BLaER1 (cell line): ENCODE results near the gene BARX1.

ENCODE experiments used
- H3K27ac ChIP-seq: shearing (Covaris generic); formaldehyde crosslinking; 2 replicates; pipeline ENCODE4 v1.8.1; 2022
- H3K27me3 ChIP-seq: shearing (Covaris generic); formaldehyde crosslinking; 2 replicates; pipeline ENCODE4 v1.8.1; 2022
- H3K36me3 ChIP-seq: shearing (Covaris generic); formaldehyde crosslinking; 2 replicates; pipeline ENCODE4 v1.8.1; 2022
- H3K4me1 ChIP-seq: shearing (Covaris generic); formaldehyde crosslinking; 2 replicates; pipeline ENCODE4 v1.8.1; 2022
- H3K4me2 ChIP-seq: shearing (Covaris generic); formaldehyde crosslinking; 2 replicates; pipeline ENCODE4 v1.8.1; 2022
- H3K4me3 ChIP-seq: shearing (Covaris generic); formaldehyde crosslinking; 2 replicates; pipeline ENCODE4 v1.8.1; 2022
- H3K9ac ChIP-seq: shearing (Covaris generic); formaldehyde crosslinking; 2 replicates; pipeline ENCODE4 v1.8.1; 2022
- H3K9me3 ChIP-seq: shearing (Covaris generic); formaldehyde crosslinking; 2 replicates; pipeline ENCODE4 v1.8.1; 2022
- H4K20me1 ChIP-seq: shearing (Covaris generic); formaldehyde crosslinking; 2 replicates; pipeline ENCODE4 v1.8.1; 2022
- Cebpa-rat ChIP-seq: shearing (Covaris generic); IDR thresholded peaks from 2 replicates; pipeline ENCODE4 v1.8.1; 2022

The BARX1 gene

DNA sequence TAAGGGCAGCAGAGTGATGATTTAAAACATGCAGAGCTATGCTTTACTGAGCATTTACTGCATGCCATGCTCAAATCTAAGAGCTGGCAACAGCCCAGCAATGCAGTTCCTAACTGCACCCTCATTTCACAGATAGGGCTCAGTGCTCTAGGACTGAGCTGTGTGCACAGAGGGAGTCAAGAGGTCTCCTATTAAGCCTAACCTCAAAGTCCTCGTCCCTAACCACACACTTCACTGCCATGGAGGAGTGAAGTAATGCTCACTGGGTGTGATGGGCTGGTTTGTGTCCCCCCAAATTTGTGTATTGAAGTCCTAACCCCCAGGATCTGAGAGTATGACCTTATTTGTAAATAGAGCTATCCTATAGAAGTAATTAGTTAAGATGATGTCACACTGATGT is 25.9 kb downstream of the BARX1 start:
- no peaks in the 10 kb centered on the region for H4K20me1 ChIP-seq
- no peak overlapping the region for H3K4me3 ChIP-seq
- no peaks in the 10 kb centered on the region for H3K36me3 ChIP-seq
- H3K4me2 ChIP-seq, result no peak overlapping the region
- TF ChIP-seq Cebpa-rat, result no peak
- H3K4me1 ChIP-seq, result no peaks in the 10 kb centered on the region
- no peak overlapping the region for H3K9ac ChIP-seq
- no peaks in the 10 kb centered on the region for H3K9me3 ChIP-seq
- H3K27ac ChIP-seq, result no peak overlapping the region
- no peaks in the 10 kb centered on the region; the same call in 1 of the 2 replicates for H3K27me3 ChIP-seq

DNA sequence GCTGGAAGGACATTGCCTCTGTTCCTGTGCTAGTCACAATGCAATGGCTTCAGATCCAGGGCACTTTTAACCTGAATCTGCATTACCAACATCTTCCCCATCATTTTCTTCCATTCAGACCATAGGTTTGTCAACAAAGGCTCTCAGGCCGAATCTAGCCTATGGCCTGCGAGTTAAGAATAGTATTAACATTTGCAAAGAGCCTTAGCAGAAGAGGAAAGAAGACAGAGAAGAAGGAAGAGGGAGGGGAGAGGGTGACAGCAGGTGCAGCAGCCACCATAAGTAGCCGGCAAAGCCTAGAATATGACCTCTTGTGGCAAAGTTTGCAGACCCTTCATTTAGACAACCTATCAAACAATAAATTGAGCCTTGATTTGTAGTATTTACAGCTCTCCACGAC is 32.6 kb downstream of the BARX1 start:
- no peaks in the 10 kb centered on the region for H4K20me1 ChIP-seq
- H3K27me3 ChIP-seq, result no peaks in the 10 kb centered on the region
- no peak overlapping the region for H3K4me3 ChIP-seq
- H3K4me2 ChIP-seq, result no peak overlapping the region
- no peak for TF ChIP-seq Cebpa-rat
- H3K36me3 ChIP-seq, result no peaks in the 10 kb centered on the region
- H3K9ac ChIP-seq, result no peak overlapping the region
- no peaks in the 10 kb centered on the region for H3K9me3 ChIP-seq
- H3K27ac ChIP-seq, result no peak overlapping the region
- no peaks in the 10 kb centered on the region for H3K4me1 ChIP-seq

DNA sequence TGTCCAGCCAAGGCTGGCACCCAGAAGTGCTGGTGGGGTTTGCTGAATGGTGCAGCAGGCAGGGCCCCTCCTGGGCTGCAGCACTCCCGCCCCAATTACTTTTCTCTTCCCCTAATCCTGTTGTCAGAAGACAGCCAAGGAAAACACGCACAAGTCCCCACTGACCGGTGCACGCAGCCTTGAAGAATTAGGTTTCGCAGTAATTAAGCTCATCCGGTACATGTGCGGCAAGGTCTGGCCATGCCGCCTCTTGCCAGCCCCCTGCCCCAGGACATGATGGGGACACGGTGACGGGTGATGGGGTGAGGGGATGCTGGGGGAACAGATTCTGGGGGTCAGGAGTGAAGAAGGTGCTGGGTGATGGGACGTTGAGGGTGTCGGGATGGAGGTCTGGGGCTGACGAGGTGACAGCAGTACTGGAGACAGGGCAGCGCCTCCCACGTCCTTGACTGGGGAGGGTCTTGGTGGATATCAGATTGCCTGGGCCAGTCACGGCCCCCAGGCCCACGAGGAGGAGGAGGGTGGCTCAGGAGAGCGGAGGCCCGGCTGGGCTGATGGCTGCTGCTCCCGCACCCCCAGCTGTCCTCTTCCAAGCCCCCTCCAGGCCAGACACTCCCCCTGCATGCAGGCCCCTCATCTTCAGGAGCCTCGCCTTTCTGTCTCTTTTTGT is 34.9 kb downstream of the BARX1 start:
- Histone ChIP-seq H3K9me3 (no peaks in the 10 kb centered on the region), H3K4me3 (no peak overlapping the region), H3K4me2 (no peak overlapping the region), H4K20me1 (no peaks in the 10 kb centered on the region), H3K27ac (no peak overlapping the region), H3K9ac (no peak overlapping the region), H3K36me3 (no peaks in the 10 kb centered on the region), H3K27me3 (no peaks in the 10 kb centered on the region), H3K4me1 (peaks cover 6% of the 10 kb centered on the region; the same call in 1 of the 2 replicates)
- no peak for TF ChIP-seq Cebpa-rat

DNA sequence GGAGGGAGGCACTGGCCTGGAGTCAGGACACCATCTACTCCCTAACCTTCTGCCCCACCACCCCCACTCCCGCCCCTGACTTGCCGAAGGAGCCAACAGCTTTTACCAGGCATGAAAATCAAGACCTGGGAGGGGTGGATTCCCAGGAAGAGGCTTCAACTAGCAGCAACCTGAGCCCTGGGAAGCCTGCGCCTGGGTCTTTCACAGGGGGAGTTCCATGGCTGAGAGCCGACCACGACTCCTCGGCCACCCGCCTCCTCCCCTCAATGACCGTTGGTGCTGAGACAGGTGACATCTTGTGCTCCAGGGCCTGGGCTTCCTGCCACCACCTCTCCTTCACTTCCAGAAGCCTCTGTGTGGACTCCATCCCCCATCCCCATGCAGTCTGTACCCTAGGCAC is 37.1 kb downstream of the BARX1 start:
- Histone ChIP-seq H3K9me3 (no peaks in the 10 kb centered on the region), H3K4me2 (no peak overlapping the region), H4K20me1 (no peaks in the 10 kb centered on the region), H3K27ac (no peak overlapping the region), H3K27me3 (no peaks in the 10 kb centered on the region), H3K4me3 (no peak overlapping the region), H3K36me3 (no peaks in the 10 kb centered on the region), H3K9ac (no peak overlapping the region), H3K4me1 (peaks cover 6% of the 10 kb centered on the region; the same call in 1 of the 2 replicates)
- TF ChIP-seq Cebpa-rat, result no peak

DNA sequence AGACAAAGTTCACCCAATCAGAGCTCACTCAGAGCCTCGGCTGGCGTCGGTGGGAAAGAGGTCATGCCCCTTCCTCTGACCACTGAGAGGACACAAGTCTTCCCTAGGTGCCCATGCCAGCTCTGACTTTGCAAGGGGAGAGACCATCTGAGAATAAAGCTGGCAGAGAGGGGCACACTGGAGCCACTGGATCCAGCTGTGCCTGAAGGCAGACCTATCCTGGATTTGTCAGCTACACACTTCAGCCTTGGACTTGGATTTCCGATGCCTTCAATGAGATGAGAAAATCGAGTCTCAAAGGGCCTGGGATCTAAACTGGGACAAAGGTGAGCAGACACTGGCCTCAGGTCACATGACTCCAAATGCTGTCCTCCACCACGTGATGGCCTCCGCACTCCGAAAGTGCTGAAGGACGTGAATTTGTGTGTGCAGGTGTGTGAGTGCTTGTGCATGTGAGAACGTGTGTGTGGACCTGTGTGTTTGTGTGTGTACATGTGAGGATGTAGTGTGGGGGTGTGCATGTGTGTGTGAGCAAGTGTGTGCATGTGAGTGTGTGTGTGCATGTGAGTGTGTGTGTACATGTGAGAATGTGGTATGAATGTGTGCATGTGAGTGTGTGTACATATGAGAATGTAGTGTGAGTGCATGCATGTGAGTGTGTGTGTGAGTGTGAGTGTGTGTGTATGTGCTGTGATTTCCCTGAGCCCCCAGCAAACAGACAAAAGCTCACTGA is 37.9 kb downstream of the BARX1 start:
- Histone ChIP-seq H3K27ac (no peak overlapping the region), H3K9ac (no peak overlapping the region), H3K27me3 (no peaks in the 10 kb centered on the region), H3K9me3 (no peaks in the 10 kb centered on the region), H4K20me1 (no peaks in the 10 kb centered on the region), H3K36me3 (no peaks in the 10 kb centered on the region), H3K4me3 (no peak overlapping the region), H3K4me2 (no peak overlapping the region), H3K4me1 (peaks cover 14% of the 10 kb centered on the region)
- no peak for TF ChIP-seq Cebpa-rat

DNA sequence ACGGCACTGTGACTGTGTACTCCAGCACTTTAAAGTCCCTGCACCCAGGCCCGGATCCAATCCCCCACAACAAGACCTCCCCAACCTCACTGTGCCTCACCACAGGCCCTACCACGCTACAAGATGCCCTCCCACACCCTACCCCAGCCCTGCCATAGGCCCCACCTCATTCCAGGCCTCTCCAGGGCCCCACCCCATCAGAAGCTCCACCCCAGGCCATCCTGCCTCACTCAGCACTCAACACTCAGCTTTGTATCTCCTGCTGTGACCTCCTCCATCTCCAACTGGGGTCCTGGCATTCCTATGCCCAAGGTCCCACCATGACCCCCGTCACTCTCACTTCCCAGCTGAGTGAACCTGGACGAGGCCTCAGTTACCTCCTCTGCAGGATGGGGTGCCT is 38.8 kb downstream of the BARX1 start:
- Histone ChIP-seq H4K20me1 (no peaks in the 10 kb centered on the region), H3K4me1 (peaks cover 18% of the 10 kb centered on the region), H3K4me3 (no peak overlapping the region), H3K9ac (no peak overlapping the region), H3K4me2 (no peak overlapping the region), H3K27me3 (no peaks in the 10 kb centered on the region), H3K36me3 (no peaks in the 10 kb centered on the region), H3K9me3 (no peaks in the 10 kb centered on the region), H3K27ac (no peak overlapping the region)
- no peak for TF ChIP-seq Cebpa-rat

DNA sequence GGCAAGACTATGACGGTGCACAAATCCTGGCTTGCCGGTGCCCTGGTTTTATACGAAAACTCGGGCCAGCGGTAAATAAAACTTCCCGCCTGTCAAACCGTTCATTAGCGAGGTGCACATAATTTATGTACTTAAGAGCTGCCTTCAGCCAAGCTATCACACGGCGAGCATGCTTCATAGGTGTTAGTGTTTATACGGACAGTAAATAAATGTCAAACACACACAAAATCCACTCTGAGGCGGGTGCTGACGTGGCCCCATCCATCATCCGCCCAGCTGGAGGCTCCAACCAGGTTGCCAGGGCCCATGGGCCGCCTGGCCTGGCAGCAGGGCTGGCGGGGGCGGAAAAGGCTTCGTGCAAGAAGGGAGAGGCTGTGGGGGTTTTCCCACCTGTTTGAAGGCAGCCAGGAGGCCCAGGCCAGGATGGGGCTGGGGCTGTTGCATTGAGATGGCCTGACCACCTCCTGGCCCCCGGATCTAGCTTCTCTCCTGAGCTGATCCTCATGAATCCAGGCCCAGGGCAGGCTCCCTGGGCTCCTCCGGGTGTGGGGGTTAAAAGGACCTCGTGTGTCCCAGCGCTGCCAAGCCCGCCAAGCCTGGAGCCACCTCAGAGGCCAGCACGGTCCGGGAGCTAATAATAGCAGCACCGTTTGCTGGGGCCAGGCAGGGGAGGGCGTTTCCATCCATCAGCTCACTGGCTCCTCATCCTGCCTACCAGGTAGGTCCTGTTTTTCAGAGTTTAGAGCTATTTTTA is 43.2 kb downstream of the BARX1 start:
- no peaks in the 10 kb centered on the region for H3K27me3 ChIP-seq
- peak overlapping the region; percentile 53 for H3K4me2 ChIP-seq
- no peak overlapping the region for H3K4me3 ChIP-seq
- TF ChIP-seq Cebpa-rat, result no peak
- H4K20me1 ChIP-seq, result no peaks in the 10 kb centered on the region
- no peaks in the 10 kb centered on the region for H3K36me3 ChIP-seq
- peaks cover 18% of the 10 kb centered on the region for H3K4me1 ChIP-seq
- no peak overlapping the region for H3K9ac ChIP-seq
- no peak overlapping the region for H3K27ac ChIP-seq
- no peaks in the 10 kb centered on the region for H3K9me3 ChIP-seq

DNA sequence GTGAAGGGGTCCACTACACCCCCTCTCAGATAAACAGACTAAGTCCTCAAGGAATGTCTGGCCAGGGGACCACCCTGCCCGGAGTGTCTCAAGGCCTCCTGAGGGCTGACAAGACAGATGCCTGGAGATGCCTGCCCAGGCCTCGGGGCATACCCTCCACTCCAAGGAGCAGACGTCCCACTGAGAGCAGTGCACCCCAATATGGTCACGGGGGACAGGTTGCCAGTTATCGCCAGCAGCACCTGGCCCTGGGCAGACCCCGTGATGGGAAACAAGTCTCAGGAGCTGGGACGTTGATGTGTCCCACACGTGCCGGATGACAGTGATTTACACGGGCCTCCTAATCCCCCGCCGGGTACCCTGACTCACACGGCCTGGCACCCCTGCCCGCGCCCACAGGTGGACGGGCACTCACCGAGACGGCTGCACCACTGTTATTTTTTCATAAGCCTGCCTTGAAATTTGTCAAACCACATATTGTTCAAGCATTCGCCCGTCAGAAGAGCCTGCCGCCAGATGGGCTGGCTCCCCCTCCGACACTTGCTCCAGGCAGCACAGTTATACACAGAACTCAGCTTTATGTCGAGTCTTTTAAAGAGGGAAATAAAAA is 43.9 kb downstream of the BARX1 start:
- H3K4me3 ChIP-seq, result no peak overlapping the region
- no peak overlapping the region for H3K27ac ChIP-seq
- no peaks in the 10 kb centered on the region for H3K27me3 ChIP-seq
- TF ChIP-seq Cebpa-rat, result no peak
- no peak overlapping the region for H3K4me2 ChIP-seq
- H3K4me1 ChIP-seq, result peaks cover 18% of the 10 kb centered on the region
- no peaks in the 10 kb centered on the region for H3K36me3 ChIP-seq
- no peaks in the 10 kb centered on the region for H3K9me3 ChIP-seq
- no peak overlapping the region for H3K9ac ChIP-seq
- no peaks in the 10 kb centered on the region for H4K20me1 ChIP-seq

DNA sequence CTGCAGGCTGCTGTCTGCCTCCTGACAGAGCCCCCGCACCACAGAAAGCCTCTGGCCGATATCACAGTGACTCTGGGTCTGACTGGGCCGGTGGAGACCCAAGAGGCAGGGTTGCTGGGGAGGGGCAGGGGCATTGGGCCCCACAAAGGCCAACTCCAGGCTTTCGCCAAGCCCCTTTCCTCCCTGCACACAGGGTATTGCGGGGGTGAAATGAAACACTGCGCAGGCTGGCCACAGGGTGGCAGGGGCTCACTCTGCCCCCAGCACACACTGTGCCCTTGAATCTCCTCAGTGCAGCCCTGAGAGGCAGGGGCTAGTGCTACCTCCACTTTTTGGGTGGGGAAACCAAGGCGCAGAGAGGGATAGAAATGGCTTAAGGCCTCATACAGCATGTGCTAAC is 44.6 kb downstream of the BARX1 start:
- Histone ChIP-seq H3K36me3 (no peaks in the 10 kb centered on the region), H3K4me1 (peaks cover 12% of the 10 kb centered on the region), H3K27ac (no peak overlapping the region), H3K4me3 (no peak overlapping the region), H3K9me3 (no peaks in the 10 kb centered on the region), H3K27me3 (no peaks in the 10 kb centered on the region), H3K4me2 (no peak overlapping the region), H3K9ac (no peak overlapping the region), H4K20me1 (no peaks in the 10 kb centered on the region)
- no peak for TF ChIP-seq Cebpa-rat

DNA sequence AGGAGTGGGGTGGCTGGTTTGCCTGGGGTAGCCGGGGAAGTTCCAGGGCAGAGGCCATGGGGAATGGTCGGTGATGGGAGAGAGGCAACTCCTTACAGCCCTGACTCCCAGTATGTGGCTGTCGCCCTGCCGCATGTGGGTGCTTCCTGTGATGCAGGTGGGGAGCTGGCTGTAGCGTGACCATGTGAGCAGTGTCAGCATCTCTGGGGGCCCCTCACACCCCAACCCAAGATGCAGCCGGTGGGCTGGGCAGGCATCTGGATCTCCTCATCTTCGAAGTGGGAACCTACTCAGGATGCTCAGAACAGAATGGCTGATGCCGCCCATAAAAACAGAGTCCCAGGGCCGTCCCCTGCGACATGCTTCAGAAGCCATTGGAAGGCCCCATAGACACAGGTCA is 45.0 kb downstream of the BARX1 start:
- no peak overlapping the region for H3K4me2 ChIP-seq
- no peaks in the 10 kb centered on the region for H3K36me3 ChIP-seq
- TF ChIP-seq Cebpa-rat, result no peak
- H3K4me1 ChIP-seq, result peaks cover 12% of the 10 kb centered on the region
- H3K27ac ChIP-seq, result no peak overlapping the region
- H3K9me3 ChIP-seq, result no peaks in the 10 kb centered on the region
- no peak overlapping the region for H3K9ac ChIP-seq
- H4K20me1 ChIP-seq, result no peaks in the 10 kb centered on the region
- H3K27me3 ChIP-seq, result no peaks in the 10 kb centered on the region
- H3K4me3 ChIP-seq, result no peak overlapping the region
